Keratinocyte (primary cell): ENCODE data around the gene STAC2.

Experiments used
- CTCF ChIP-seq, 3 experiments: IDR thresholded peaks in 1 of 3; conservative IDR thresholded peaks in 1 of 3; optimal IDR thresholded peaks in 1 of 3; 2 replicates in 2 of 3; 3 replicates in 1 of 3; pipeline versions ENCODE3 to v1.5.1; 2011; ENCODE audit warnings: low read length in 3 of 3, mild to moderate bottlenecking in 3 of 3, moderate library complexity in 2 of 3, control low read depth in 1 of 3, inconsistent platforms in 1 of 3; ENCODE audit not compliant: insufficient read depth in 2 of 3; ENCODE audit errors: extremely low read depth in 1 of 3
- EZH2 ChIP-seq: IDR thresholded peaks from one replicate; pipeline ENCODE4 v1.6.1; 2012; ENCODE audit warnings: inconsistent platforms, mild to moderate bottlenecking, low read length, moderate library complexity

- TF ChIP-seq CTCF (optimal IDR thresholded peaks at IDR 0.05 in 1 of 3, IDR thresholded peaks at IDR 0.05 in 1 of 3, conservative IDR thresholded peaks at IDR 0.05 in 1 of 3; ENCODE audit: extremely low read depth in 1 of 3, insufficient read depth in 2 of 3, low read length in 3 of 3) (no peak), EZH2 (no peak)
These were observed 4.6 kb upstream of the STAC2 start for GRCh38 chr17:39230361-39230760.
